ENCODE results near the gene BAZ1B. TPM values are rescaled to one million over a fixed set of nuclear protein-coding genes. Genes with fewer than 3 reads are reported as not detected.

The BAZ1B gene
- polyA plus RNA-seq, 1 donor from 2014 or later: 35.0 TPM

DNA sequence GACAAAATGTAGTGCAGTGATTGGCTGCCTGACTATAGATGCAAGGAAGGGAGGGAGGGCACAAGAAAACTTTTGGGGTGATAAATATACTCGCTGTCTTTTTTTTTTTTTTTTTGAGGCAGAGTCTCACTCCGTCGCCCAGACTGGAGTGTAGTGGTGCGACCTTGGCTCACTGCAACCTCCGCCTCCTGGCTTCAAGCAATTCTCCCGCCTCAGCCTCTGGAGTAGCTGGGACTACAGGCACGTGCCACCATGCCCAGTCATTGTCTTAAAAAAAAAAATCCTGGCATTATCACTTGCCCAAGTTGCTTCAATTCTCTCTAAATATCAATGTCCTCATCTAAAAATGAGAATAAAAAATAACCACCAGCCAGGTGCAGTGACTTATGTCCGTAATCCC, 96.1 kb downstream of the BAZ1B start:
- H3K9ac ChIP-seq (ENCODE audit: low read length): no peak overlapping the region
- no peak overlapping the region for H2AFZ ChIP-seq (ENCODE audit: low read depth, low read length)
- no peaks in the 10 kb centered on the region for H3K9me3 ChIP-seq (ENCODE audit: low read length)
- H3K4me3 ChIP-seq (ENCODE audit: low read length): no peak overlapping the region
- no peaks in the 10 kb centered on the region for H4K20me1 ChIP-seq (ENCODE audit: insufficient read depth)
- TF ChIP-seq SMC3 (conservative IDR thresholded peaks at IDR 0.05; ENCODE audit: poor library complexity) (no peak), POLR2AphosphoS5 (IDR thresholded peaks at IDR 0.05) (no peak), REST (IDR thresholded peaks at IDR 0.05; ENCODE audit: borderline replicate concordance) (no peak), MXI1 (conservative IDR thresholded peaks at IDR 0.05; ENCODE audit: poor library complexity, severe bottlenecking) (no peak), EZH2 (IDR thresholded peaks at IDR 0.05; ENCODE audit: borderline replicate concordance, insufficient read depth, low read length, poor library complexity, severe bottlenecking) (no peak), EP300 (conservative IDR thresholded peaks at IDR 0.05; ENCODE audit: poor library complexity, severe bottlenecking) (no peak), RAD21 (conservative IDR thresholded peaks at IDR 0.05) (no peak), TAF1 (IDR thresholded peaks at IDR 0.05; ENCODE audit: low read depth) (no peak)
- TF ChIP-seq, protein P1, sequence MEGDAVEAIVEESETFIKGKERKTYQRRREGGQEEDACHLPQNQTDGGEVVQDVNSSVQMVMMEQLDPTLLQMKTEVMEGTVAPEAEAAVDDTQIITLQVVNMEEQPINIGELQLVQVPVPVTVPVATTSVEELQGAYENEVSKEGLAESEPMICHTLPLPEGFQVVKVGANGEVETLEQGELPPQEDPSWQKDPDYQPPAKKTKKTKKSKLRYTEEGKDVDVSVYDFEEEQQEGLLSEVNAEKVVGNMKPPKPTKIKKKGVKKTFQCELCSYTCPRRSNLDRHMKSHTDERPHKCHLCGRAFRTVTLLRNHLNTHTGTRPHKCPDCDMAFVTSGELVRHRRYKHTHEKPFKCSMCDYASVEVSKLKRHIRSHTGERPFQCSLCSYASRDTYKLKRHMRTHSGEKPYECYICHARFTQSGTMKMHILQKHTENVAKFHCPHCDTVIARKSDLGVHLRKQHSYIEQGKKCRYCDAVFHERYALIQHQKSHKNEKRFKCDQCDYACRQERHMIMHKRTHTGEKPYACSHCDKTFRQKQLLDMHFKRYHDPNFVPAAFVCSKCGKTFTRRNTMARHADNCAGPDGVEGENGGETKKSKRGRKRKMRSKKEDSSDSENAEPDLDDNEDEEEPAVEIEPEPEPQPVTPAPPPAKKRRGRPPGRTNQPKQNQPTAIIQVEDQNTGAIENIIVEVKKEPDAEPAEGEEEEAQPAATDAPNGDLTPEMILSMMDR (IDR thresholded peaks at IDR 0.05; ENCODE audit: poor library complexity, severe bottlenecking): no peak
- no peaks in the 10 kb centered on the region for H3K9me2 ChIP-seq (ENCODE audit: insufficient read depth, low read length)
- no peak overlapping the region for H3K4me2 ChIP-seq (ENCODE audit: low read length)
- H3K79me2 ChIP-seq (replicated peaks; ENCODE audit: insufficient read depth, low read length): no peaks in the 10 kb centered on the region
- H3K27me3 ChIP-seq (ENCODE audit: insufficient read depth, low read depth, low read length): no peaks in the 10 kb centered on the region
- no peaks in the 10 kb centered on the region for H3F3A ChIP-seq (ENCODE audit: insufficient read depth, low read length, poor library complexity, severe bottlenecking)
- no peaks in the 10 kb centered on the region for H3K36me3 ChIP-seq (ENCODE audit: insufficient read depth, low read length)
- H3K27ac ChIP-seq (ENCODE audit: low read length): no peak overlapping the region

DNA sequence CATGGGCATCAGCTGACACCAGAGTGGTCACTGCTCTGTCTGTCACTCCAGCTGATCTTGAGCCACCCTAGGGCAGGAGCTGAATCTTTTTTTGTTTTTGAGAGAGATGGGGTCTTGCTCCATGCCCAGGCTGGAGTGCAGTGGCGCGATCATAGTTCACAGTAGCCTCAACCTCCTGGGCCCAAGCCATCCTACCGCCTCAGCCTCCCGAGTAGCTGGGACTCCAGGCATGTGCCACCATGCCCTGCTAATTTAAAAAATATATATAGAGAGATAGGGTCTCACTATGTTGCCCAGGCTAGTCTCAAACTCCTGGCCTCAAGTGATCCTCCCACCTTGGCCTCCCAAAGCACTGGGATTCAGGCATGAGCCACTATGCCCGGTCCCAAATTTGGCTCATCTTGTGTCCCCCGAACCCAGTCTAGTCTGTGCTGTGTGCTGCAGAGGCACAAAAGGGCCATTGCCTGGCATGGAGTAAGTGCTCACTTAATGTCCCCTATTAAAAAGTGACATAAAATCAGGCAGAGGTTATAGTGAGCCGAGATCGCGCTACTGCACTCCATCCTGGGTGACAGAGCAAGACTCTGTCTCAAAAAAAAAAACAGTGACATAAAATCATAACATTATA, 96.6 kb downstream of the BAZ1B start:
- no peak for TF ChIP-seq RAD21 (conservative IDR thresholded peaks at IDR 0.05)
- TF ChIP-seq, protein P1 (IDR thresholded peaks at IDR 0.05; ENCODE audit: poor library complexity, severe bottlenecking): no peak
- no peak for TF ChIP-seq EP300 (conservative IDR thresholded peaks at IDR 0.05; ENCODE audit: poor library complexity, severe bottlenecking)

More for the DNA sequence above, 96.6 kb downstream of the BAZ1B start:
- Histone ChIP-seq H3K9me2 (ENCODE audit: insufficient read depth, low read length) (no peaks in the 10 kb centered on the region), H3K27me3 (ENCODE audit: insufficient read depth, low read depth, low read length) (no peaks in the 10 kb centered on the region), H2AFZ (ENCODE audit: low read depth, low read length) (no peak overlapping the region), H3K9me3 (ENCODE audit: low read length) (no peaks in the 10 kb centered on the region), H3K9ac (ENCODE audit: low read length) (no peak overlapping the region), H3K4me2 (ENCODE audit: low read length) (no peak overlapping the region), H4K20me1 (ENCODE audit: insufficient read depth) (no peaks in the 10 kb centered on the region), H3K79me2 (replicated peaks; ENCODE audit: insufficient read depth, low read length) (no peaks in the 10 kb centered on the region), H3K4me3 (ENCODE audit: low read length) (no peak overlapping the region), H3F3A (ENCODE audit: insufficient read depth, low read length, poor library complexity, severe bottlenecking) (no peaks in the 10 kb centered on the region), H3K36me3 (ENCODE audit: insufficient read depth, low read length) (no peaks in the 10 kb centered on the region), H3K27ac (ENCODE audit: low read length) (no peak overlapping the region)
